Chondrocyte (in vitro differentiated cells): ENCODE results near the gene TUBA1C. TPM values are rescaled to one million over a fixed set of nuclear protein-coding genes. Genes with fewer than 3 reads are reported as not detected.
"Not testable (repeated sequence)": the region's sequence is repeated elsewhere in the genome, so short reads cannot be mapped to it uniquely, and the experiment has no call there.

Experiments
- DNase-seq: peaks from one replicate; pipeline ENCODE4 v3.0.0; 2021; ENCODE audit warnings: mixed read lengths, low spot score
- H3K27ac Mint-ChIP-seq: one replicate; pipeline ENCODE4 v1.8.0; 2021; ENCODE audit warnings: mild to moderate bottlenecking, moderate library complexity, mixed read lengths; ENCODE audit not compliant: unreplicated experiment
- H3K27me3 Mint-ChIP-seq: 2 replicates; pipeline ENCODE4 v1.8.0; 2021; ENCODE audit warnings: low read depth, mixed read lengths
- H3K36me3 Mint-ChIP-seq: 2 replicates; pipeline ENCODE4 v1.8.0; 2021; ENCODE audit warnings: low read depth, mixed read lengths
- H3K4me1 Mint-ChIP-seq: 2 replicates; pipeline ENCODE4 v1.8.0; 2021; ENCODE audit warnings: low read depth, mild to moderate bottlenecking, mixed read lengths
- H3K4me3 Mint-ChIP-seq: one replicate; pipeline ENCODE4 v1.8.0; 2021; ENCODE audit warnings: mild to moderate bottlenecking, moderate library complexity, mixed read lengths; ENCODE audit not compliant: unreplicated experiment
- H3K9me3 Mint-ChIP-seq: 2 replicates; pipeline ENCODE4 v1.8.0; 2021; ENCODE audit warnings: low read depth, mixed read lengths
- total RNA-seq: library from RNA; stranded (reverse); gene quantifications from 3 replicates; pipeline ENCODE4 v1.2.1, GENCODE V29; 2021
- TF ChIP-seq, protein P1 (sequence below): fragments of 200-600 bp; sonication (generic); IDR thresholded peaks from 2 replicates; pipeline ENCODE4 v1.5.0; 2021; ENCODE audit warnings: antibody characterized with exemption, mild to moderate bottlenecking, moderate library complexity

TUBA1C gene
- total RNA-seq, 1 donor from 2014 or later: 171 TPM

DNA sequence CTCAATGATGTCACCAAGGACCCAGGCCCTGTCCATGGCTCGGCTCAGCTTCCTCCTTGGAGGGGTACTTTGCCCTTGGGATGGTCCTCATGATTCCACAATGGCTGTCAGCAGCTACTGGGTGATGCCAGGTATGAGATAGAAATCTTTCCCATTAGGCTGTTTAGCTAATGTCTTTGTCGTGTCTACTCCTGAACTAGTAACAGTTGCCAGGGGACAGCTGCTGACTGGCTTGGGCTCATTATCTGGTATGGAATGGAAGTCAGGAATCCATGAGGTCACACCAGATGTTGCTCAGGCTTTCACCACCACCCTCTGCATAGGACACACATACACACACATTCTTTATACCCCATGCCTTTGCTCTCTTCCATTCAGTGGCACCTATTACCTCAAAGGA lies 39.3 kb downstream of the TUBA1C start:
- peaks cover 1% of the 10 kb centered on the region for H3K36me3 Mint-ChIP-seq
- H3K27ac Mint-ChIP-seq: no peak overlapping the region
- DNase-seq: no peak
- H3K9me3 Mint-ChIP-seq: no peaks in the 10 kb centered on the region
- TF ChIP-seq, protein P1, sequence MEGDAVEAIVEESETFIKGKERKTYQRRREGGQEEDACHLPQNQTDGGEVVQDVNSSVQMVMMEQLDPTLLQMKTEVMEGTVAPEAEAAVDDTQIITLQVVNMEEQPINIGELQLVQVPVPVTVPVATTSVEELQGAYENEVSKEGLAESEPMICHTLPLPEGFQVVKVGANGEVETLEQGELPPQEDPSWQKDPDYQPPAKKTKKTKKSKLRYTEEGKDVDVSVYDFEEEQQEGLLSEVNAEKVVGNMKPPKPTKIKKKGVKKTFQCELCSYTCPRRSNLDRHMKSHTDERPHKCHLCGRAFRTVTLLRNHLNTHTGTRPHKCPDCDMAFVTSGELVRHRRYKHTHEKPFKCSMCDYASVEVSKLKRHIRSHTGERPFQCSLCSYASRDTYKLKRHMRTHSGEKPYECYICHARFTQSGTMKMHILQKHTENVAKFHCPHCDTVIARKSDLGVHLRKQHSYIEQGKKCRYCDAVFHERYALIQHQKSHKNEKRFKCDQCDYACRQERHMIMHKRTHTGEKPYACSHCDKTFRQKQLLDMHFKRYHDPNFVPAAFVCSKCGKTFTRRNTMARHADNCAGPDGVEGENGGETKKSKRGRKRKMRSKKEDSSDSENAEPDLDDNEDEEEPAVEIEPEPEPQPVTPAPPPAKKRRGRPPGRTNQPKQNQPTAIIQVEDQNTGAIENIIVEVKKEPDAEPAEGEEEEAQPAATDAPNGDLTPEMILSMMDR: no peak
- peaks cover 32% of the 10 kb centered on the region for H3K27me3 Mint-ChIP-seq
- H3K4me3 Mint-ChIP-seq: no peak overlapping the region
- peaks cover 3% of the 10 kb centered on the region for H3K4me1 Mint-ChIP-seq

DNA sequence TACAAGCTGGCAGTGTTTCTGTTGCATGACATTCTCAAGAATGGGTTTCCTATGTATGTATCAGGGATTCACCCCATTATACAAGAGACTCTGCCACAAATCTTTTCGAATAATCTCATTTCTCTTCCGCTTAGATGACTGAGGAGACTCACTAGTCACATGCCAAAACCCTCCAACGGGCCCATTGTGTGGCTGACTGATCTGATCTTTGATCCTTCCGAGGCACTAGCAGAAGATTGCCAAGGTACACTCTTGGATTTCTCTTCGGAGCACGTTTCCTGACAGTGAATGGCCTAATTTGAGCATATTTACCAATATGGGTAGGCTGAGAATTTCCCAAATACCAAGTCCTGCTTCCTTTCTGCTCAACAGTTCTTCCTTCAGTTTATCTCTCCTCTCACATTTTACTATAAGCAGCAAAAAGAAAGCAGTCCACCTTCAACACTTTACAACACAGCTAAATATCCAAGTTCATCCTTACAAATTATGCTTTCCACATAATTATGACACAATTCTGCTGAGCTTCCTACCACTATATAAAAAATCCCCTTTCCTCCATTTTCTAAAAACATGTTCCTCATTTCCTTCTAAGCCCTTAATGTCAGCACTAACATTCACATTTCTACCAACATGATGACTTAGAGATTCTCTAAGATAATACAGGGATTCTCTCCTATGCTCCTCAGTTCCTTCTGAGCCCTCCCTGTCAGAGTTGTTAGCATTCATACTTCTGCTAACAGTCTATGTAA lies 41.1 kb downstream of the TUBA1C start:
- TF ChIP-seq, protein P1: no peak
- peaks cover 1% of the 10 kb centered on the region for H3K36me3 Mint-ChIP-seq
- no peaks in the 10 kb centered on the region for H3K9me3 Mint-ChIP-seq
- DNase-seq: no peak
- peak overlapping the region; percentile 41 for H3K27ac Mint-ChIP-seq
- H3K4me3 Mint-ChIP-seq: no peak overlapping the region
- peaks cover 3% of the 10 kb centered on the region for H3K4me1 Mint-ChIP-seq
- peaks cover 34% of the 10 kb centered on the region for H3K27me3 Mint-ChIP-seq

DNA sequence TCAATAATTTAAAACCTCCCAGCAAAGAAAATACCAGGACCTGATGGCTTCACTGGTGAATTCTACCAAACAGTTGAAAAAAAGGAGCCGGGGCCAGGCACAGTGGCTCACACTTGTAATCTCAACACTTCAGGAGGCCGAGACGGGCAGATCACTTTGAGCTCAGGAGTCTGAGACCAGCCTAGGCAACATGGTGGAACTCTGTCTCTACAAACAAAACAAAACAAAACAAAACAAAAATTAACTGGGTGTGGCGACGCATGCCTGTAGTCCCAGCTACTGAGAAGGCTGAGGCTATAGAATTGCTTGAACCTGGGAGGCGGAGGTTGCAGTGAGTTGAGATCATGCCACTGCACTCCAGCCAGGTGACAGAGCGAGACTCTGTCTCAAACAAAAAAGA lies 44.5 kb downstream of the TUBA1C start:
- Mint-ChIP-seq H3K27me3 (peaks cover 20% of the 10 kb centered on the region), H3K36me3 (no peaks in the 10 kb centered on the region), H3K4me1 (peaks cover 3% of the 10 kb centered on the region), H3K4me3 (no peak overlapping the region), H3K27ac (no peak overlapping the region), H3K9me3 (no peaks in the 10 kb centered on the region)
- no peak for DNase-seq
- TF ChIP-seq, protein P1: no peak

DNA sequence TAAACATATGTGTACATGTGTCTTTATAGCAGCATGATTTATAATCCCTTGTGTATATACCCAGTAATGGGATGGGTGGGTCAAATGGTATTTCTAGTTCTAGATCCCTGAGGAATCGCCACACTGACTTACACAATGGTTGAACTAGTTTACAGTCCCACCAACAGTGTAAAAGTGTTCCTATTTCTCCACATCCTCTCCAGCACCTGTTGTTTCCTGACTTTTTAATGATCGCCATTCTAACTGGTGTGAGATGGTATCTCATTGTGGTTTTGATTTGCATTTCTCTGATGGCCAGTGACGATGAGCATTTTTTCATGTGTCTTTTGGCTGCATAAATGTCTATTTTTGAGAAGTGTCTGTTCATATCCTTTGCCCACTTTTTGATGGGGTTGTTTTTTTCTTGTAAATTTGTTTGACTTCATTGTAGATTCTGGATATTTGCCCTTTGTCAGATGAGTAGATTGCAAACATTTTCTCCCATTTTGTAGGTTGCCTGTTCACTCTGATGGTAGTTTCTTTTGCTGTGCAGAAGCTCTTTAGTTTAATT lies 45.6 kb downstream of the TUBA1C start:
- DNase-seq, H3K4me3 Mint-ChIP-seq, H3K9me3 Mint-ChIP-seq, H3K27ac Mint-ChIP-seq, H3K36me3 Mint-ChIP-seq, H3K4me1 Mint-ChIP-seq: not testable (repeated sequence)
- H3K27me3 Mint-ChIP-seq: peaks cover 16% of the 10 kb centered on the region

DNA sequence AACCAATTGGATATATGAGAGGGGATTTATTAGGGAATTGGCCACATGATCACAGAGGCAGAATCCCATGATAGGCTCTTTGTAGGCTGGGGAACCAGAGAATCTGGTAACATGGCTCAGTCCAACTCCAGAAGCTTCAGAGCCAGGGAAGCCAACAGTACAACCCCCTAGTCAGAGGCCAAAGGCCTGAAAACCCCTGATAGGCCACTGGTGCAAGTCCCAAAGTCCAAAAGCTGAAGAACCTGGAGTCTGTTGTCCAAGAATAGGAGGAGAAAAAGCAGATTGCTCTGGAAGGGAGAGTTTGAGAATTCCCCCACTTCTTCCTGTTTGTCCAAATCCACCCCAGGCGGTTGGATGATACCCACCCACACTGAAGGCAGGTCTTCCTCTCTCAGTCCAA lies 49.9 kb downstream of the TUBA1C start:
- no peaks in the 10 kb centered on the region for H3K9me3 Mint-ChIP-seq
- H3K27me3 Mint-ChIP-seq: peaks cover 1% of the 10 kb centered on the region
- DNase-seq: peak; percentile 3
- H3K27ac Mint-ChIP-seq: no peak overlapping the region
- no peak overlapping the region for H3K4me3 Mint-ChIP-seq
- peaks cover 4% of the 10 kb centered on the region for H3K4me1 Mint-ChIP-seq
- H3K36me3 Mint-ChIP-seq: no peaks in the 10 kb centered on the region
- TF ChIP-seq, protein P1: no peak

DNA sequence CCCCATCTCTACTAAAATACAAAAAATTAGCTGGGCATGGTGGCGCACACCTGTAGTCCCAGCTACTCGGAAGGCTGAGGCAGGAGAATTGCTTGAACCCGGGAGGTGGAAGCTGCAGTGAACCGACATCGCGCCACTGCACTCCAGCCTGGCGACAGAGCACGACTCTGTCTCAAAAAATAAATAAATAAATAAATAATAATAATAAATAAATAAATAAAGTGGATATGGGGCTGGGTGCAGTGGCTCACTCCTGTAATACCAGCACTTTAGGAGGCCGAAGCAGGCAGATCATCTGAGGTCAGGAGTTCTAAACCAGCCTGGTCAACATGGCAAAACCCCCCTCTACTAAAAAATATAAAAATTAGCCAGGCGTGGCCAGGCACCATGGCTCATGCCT lies 52.2 kb downstream of the TUBA1C start:
- not testable (repeated sequence) for H3K4me3 Mint-ChIP-seq, H3K9me3 Mint-ChIP-seq, H3K4me1 Mint-ChIP-seq, H3K27me3 Mint-ChIP-seq, H3K27ac Mint-ChIP-seq, H3K36me3 Mint-ChIP-seq
- DNase-seq: peak; percentile 33

DNA sequence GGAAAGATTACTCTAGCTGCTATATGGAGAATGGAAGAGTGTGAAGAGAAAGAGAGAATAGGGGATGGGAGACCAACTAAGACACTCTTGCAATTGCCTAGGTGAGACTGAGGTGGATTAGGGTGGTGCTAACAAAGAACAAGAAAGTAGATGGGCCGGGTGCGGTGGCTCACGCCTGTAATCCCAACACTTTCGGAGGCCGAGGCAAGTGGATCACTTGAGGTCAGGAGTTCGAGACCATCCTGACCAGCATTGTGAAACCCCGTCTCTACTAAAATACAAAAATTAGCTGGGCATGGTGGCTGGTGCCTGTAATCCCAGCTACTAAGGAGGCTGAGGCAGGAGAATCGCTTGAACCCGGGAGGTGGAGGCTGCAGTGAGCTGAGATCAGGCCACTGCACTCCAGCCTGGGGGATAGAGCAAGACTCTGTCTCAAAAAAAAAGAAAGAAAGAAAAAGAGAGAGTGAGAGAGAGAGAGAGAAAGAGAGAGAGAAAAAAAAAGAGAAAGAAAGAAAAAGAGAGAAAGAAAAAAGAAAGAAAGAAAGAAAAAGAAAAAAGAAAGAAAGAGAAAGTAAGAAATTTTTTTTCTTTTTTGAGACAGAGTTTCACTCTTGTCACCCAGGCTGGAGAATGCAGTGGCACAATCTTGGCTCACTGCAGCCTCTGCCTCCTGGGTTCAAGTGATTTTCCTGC lies 55.7 kb downstream of the TUBA1C start:
- H3K9me3 Mint-ChIP-seq, H3K36me3 Mint-ChIP-seq, H3K4me3 Mint-ChIP-seq, H3K27ac Mint-ChIP-seq, H3K27me3 Mint-ChIP-seq: not testable (repeated sequence)
- DNase-seq: peak; percentile 27
- peaks cover 26% of the 10 kb centered on the region for H3K4me1 Mint-ChIP-seq
